IPS-18a (cell line): ENCODE data around the gene NUDT1.

Source experiments
- H3K27ac ChIP-seq: one replicate; pipeline ENCODE4 v1.5.1; 2013; ENCODE audit warnings: low read length
- H3K27me3 ChIP-seq: one replicate; pipeline ENCODE4 v1.6.1; 2013; ENCODE audit warnings: mild to moderate bottlenecking, low read length; ENCODE audit not compliant: control insufficient read depth, insufficient read depth
- H3K36me3 ChIP-seq: one replicate; pipeline ENCODE4 v1.6.1; 2013; ENCODE audit warnings: low read depth, low read length; ENCODE audit not compliant: control insufficient read depth
- H3K4me1 ChIP-seq: one replicate; pipeline ENCODE4 v1.6.1; 2013; ENCODE audit warnings: low read depth, low read length; ENCODE audit not compliant: control insufficient read depth
- H3K4me3 ChIP-seq: one replicate; pipeline ENCODE4 v1.5.1; 2013; ENCODE audit warnings: low read length
- H3K9ac ChIP-seq: one replicate; pipeline ENCODE4 v1.6.1; 2013; ENCODE audit warnings: mild to moderate bottlenecking, low read length, moderate library complexity
- H3K9me3 ChIP-seq: one replicate; pipeline ENCODE4 v1.6.1; 2013; ENCODE audit warnings: low read depth, low read length; ENCODE audit not compliant: control insufficient read depth

The NUDT1 gene

GRCh38 chr7:2227699-2228098 is 14.3 kb upstream of the NUDT1 start:
- Histone ChIP-seq H3K9me3 (no peaks in the 10 kb centered on the region), H3K27me3 (no peaks in the 10 kb centered on the region), H3K9ac (no peak overlapping the region), H3K4me1 (no peaks in the 10 kb centered on the region), H3K27ac (no peak overlapping the region), H3K4me3 (no peak overlapping the region), H3K36me3 (peaks cover 41% of the 10 kb centered on the region)

GRCh38 chr7:2228921-2229320 is 13.1 kb upstream of the NUDT1 start:
- Histone ChIP-seq H3K9me3 (no peaks in the 10 kb centered on the region), H3K4me1 (no peaks in the 10 kb centered on the region), H3K9ac (no peak overlapping the region), H3K27me3 (no peaks in the 10 kb centered on the region), H3K36me3 (peaks cover 38% of the 10 kb centered on the region), H3K4me3 (no peak overlapping the region), H3K27ac (no peak overlapping the region)

- H3K9ac ChIP-seq = no peak overlapping the region
- no peaks in the 10 kb centered on the region for H3K27me3 ChIP-seq
- H3K4me3 ChIP-seq = no peak overlapping the region
- no peak overlapping the region for H3K27ac ChIP-seq
- H3K4me1 ChIP-seq = no peaks in the 10 kb centered on the region
- peaks cover 37% of the 10 kb centered on the region for H3K36me3 ChIP-seq
- no peaks in the 10 kb centered on the region for H3K9me3 ChIP-seq
Measured at GRCh38 chr7:2229467-2229866, 12.6 kb upstream of the NUDT1 start.

- Histone ChIP-seq H3K9me3 (no peaks in the 10 kb centered on the region), H3K36me3 (peaks cover 37% of the 10 kb centered on the region), H3K9ac (no peak overlapping the region), H3K27ac (no peak overlapping the region), H3K4me3 (no peak overlapping the region), H3K4me1 (no peaks in the 10 kb centered on the region), H3K27me3 (no peaks in the 10 kb centered on the region)
Measured at GRCh38 chr7:2230226-2230625, 11.8 kb upstream of the NUDT1 start.

GRCh38 chr7:2230882-2231281 is 11.1 kb upstream of the NUDT1 start:
- Histone ChIP-seq H3K4me1 (no peaks in the 10 kb centered on the region), H3K9ac (no peak overlapping the region), H3K27ac (no peak overlapping the region), H3K4me3 (no peak overlapping the region), H3K27me3 (no peaks in the 10 kb centered on the region), H3K36me3 (peaks cover 38% of the 10 kb centered on the region), H3K9me3 (no peaks in the 10 kb centered on the region)

GRCh38 chr7:2231992-2232765 is 9.8 kb upstream of the NUDT1 start:
- peaks cover 38% of the 10 kb centered on the region for H3K36me3 ChIP-seq
- H3K9ac ChIP-seq = peak overlapping the region; percentile 81
- peak overlapping the region; percentile 86 for H3K4me3 ChIP-seq
- no peaks in the 10 kb centered on the region for H3K4me1 ChIP-seq
- no peaks in the 10 kb centered on the region for H3K27me3 ChIP-seq
- no peak overlapping the region for H3K27ac ChIP-seq
- H3K9me3 ChIP-seq = no peaks in the 10 kb centered on the region

- peak within 1 kb of the TSS; percentile 5 for H3K27ac ChIP-seq
- H3K36me3 ChIP-seq = peaks cover 39% of the 10 kb centered on the region
- peak within 1 kb of the TSS; percentile 86 for H3K4me3 ChIP-seq
- peak within 1 kb of the TSS; percentile 81 for H3K9ac ChIP-seq
- H3K4me1 ChIP-seq = no peaks in the 10 kb centered on the region
- no peaks in the 10 kb centered on the region for H3K9me3 ChIP-seq
- H3K27me3 ChIP-seq = no peaks in the 10 kb centered on the region
Measured at GRCh38 chr7:2232766-2233520, 9.1 kb upstream of the NUDT1 start, which contains the start of gene MAD1L1. MAD1L1 (minus strand) TSS chr7:2232945; CDS start chr7:2230133, 2,812 bp downstream.

GRCh38 chr7:2233926-2234325 is 8.1 kb upstream of the NUDT1 start:
- no peak overlapping the region for H3K4me3 ChIP-seq
- H3K27me3 ChIP-seq = no peaks in the 10 kb centered on the region
- no peak overlapping the region for H3K27ac ChIP-seq
- no peaks in the 10 kb centered on the region for H3K4me1 ChIP-seq
- H3K9ac ChIP-seq = no peak overlapping the region
- no peaks in the 10 kb centered on the region for H3K9me3 ChIP-seq
- H3K36me3 ChIP-seq = peaks cover 45% of the 10 kb centered on the region

GRCh38 chr7:2237109-2237602 is 4.9 kb upstream of the NUDT1 start:
- H3K27me3 ChIP-seq = no peaks in the 10 kb centered on the region
- no peak overlapping the region for H3K27ac ChIP-seq
- no peak overlapping the region for H3K4me3 ChIP-seq
- no peak overlapping the region for H3K9ac ChIP-seq
- H3K4me1 ChIP-seq = no peaks in the 10 kb centered on the region
- peaks cover 42% of the 10 kb centered on the region for H3K36me3 ChIP-seq
- H3K9me3 ChIP-seq = no peaks in the 10 kb centered on the region

- Histone ChIP-seq H3K36me3 (peaks cover 40% of the 10 kb centered on the region), H3K9me3 (no peaks in the 10 kb centered on the region), H3K4me1 (peaks cover 6% of the 10 kb centered on the region), H3K27ac (no peak overlapping the region), H3K4me3 (no peak overlapping the region), H3K27me3 (no peaks in the 10 kb centered on the region), H3K9ac (no peak overlapping the region)
Measured at GRCh38 chr7:2239242-2239641, 2.8 kb upstream of the NUDT1 start.

GRCh38 chr7:2242541-2243429 is 759 bp downstream of the NUDT1 start:
- Histone ChIP-seq H3K27ac (peak overlapping the region; percentile 71), H3K9me3 (no peaks in the 10 kb centered on the region), H3K36me3 (peaks cover 20% of the 10 kb centered on the region), H3K27me3 (no peaks in the 10 kb centered on the region), H3K9ac (peak overlapping the region; percentile 92), H3K4me1 (peaks cover 11% of the 10 kb centered on the region), H3K4me3 (peak overlapping the region; percentile 80)
